ENCODE data around the gene C2CD2.
"Not testable (repeated sequence)": the region's sequence is repeated elsewhere in the genome, so short reads cannot be mapped to it uniquely, and the experiment has no call there.

The C2CD2 gene

GRCh38 chr21:41974752-41975053 lies 20.9 kb upstream of the C2CD2 start:
- no peak for DNase-seq

DNA sequence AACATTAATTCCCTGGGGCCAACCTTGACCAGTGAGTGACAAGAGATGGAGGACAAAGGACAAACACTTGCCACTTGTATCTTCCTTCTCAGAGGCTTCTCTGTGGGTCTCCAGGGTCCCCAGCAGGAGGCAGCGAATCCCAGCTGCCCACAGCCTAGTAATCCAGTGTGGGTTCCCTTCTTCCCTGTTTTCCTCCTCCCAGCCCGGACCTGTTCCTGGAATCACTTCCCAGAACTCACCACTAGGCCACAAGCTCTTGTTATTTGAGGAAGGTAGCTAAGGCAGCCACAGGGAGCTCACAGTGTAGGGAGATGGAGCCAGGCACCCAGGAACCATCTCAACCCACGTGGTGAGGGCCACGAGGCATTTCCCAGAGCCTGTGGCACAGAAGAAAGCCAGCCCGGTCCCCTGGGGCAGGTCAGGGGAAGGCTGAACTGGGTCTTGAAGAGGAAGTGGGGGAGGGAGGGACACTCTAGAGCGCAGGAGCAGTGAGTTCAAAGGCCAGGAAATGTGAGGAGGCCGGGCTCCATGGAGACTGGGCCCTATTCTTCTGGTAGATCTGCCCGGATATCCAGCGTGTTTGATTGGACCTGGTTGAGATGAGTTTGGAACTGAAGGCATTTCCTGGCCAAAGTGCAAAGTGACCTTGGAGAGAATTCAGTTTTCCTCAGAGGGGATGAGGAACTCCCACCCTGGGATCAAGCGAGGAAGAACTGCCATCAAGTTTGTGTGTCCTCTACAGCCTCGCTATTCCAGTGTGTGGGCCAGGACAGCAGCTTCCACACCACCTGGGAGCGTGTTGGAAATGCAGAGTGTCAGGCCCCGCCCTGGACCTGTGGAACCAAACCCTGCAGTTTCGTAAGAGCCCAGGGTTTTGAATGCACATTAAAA lies 20.3 kb upstream of the C2CD2 start:
- DNase-seq = no peak

- no peak for DNase-seq
Measured at GRCh38 chr21:41973427-41973831, 19.6 kb upstream of the C2CD2 start.

- DNase-seq = no peak
Measured at GRCh38 chr21:41972511-41973205, 18.8 kb upstream of the C2CD2 start.

- no peak for DNase-seq
Measured at GRCh38 chr21:41971891-41972290, 18.1 kb upstream of the C2CD2 start.

GRCh38 chr21:41970751-41971653 lies 17.2 kb upstream of the C2CD2 start:
- no peak for DNase-seq

DNA sequence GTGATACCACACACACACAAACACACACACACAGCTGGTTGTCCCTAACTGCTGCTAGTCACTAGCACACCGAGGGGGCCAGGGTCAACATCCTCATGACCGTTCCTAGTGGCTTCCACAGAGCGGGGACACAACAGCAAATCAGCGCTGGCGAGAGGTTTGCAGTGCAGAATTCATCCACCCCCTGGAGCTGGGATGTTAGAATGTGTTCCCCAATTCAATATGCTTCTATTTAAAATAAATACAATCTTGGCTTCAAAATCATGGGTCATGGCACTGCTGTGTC lies 16.2 kb upstream of the C2CD2 start:
- no peak for DNase-seq

DNA sequence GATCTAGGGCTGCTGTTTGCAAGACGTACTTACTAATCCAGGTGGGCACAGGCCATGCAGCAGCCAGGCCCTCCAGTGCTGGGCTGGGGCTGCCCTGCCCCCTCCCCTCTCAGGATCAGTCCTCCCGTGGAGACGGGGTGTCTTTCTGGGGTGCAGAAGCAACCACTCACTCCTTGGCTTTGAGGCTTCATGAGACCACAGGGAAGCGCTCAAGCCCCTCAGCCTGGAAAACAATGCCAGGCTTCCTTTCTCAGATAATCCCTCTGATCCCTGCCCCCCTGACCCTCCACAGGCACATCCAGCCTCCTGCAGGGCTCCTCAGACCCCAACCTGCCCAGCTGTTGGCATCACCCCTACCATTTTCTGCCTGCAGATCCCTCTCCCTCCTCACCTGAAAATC lies 13.9 kb upstream of the C2CD2 start:
- DNase-seq = no peak

- no peak for DNase-seq
Measured at GRCh38 chr21:41966872-41967621, 13.2 kb upstream of the C2CD2 start.

DNA sequence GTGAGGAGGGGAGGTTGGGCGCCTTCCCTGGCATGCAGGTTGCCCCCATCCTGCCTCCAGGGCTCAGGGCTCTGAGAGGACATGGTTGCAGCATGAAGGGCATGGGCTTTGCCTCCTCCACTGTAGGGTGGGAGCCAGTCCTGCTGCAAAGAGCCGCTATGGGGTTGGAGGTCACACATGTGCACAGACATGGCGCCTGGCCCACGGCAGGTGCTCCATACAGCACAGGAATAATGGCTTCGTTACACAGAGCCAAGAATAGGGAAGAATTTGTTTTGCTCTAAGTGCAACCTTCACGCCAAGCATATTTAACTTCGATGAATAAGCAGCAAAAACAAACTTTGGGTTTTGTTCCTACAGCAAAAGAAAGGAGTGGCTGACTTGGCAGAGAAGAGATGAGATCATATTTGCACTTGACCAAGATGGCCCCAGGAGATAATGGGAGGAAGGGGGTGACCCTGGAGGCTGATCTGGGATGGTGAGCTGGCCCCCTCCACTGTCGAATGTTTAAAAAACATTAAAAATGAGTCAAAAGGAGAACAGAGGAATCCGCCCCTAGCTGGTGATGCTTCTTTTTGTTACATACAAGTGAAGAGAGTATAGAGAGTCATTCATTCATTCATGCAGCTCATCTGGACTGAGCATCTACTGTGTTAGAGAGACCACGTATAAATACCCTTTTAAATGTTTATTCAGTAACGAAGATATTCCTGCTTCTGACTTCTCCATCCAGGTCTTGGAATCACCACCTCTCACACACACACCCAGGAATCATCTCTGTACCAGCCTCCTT lies 12.4 kb upstream of the C2CD2 start:
- no peak for DNase-seq

GRCh38 chr21:41965461-41966013 lies 11.7 kb upstream of the C2CD2 start:
- DNase-seq = no peak

DNA sequence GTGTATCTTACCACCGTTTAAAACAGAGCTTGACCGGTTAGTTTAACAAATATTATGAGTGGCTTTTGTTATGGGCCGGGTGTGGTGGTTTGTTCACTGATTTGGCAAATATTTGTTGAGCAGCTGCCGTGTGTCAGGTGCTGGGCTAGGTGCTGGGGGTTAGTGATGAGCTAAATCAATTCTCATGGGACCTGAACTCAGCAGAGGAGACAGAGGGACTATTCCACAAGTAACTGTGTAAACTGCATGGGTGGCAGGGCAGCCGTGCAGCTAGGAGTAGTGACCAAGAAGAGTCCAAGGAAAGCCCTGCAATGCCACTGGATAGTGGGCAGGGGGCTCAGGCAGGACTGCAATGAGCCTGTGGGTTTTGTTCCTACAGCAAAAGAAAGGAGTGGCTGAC lies 11.2 kb upstream of the C2CD2 start:
- DNase-seq = no peak

- no peak for DNase-seq
Measured at GRCh38 chr21:41964171-41964570, 10.4 kb upstream of the C2CD2 start.

DNA sequence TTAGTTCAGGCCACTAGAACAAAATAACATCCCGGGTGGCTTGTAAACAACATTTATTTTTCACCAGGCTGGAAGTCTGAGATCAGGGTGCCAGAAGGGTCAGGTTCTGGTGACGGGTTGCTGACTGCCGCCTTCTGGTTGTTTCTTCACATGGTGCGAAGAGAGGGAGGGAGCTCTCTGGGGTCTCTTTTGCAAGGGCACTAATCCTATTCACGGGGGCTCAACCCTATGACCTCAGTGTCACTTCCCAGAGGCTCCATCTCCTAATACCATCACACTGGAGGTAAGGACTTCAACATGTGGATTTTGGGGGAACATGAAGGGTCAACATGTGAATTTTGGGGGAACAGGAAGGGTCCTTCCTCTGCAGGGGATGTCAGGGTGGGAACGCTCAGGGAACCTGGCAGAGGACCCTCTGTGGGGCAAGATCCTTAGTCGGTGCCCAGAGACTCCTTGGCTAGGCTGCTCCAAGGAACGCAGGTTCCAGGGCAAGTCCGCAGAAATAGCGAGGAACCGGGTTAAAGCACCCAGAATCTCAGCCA lies 8.7 kb upstream of the C2CD2 start:
- no peak for DNase-seq

DNA sequence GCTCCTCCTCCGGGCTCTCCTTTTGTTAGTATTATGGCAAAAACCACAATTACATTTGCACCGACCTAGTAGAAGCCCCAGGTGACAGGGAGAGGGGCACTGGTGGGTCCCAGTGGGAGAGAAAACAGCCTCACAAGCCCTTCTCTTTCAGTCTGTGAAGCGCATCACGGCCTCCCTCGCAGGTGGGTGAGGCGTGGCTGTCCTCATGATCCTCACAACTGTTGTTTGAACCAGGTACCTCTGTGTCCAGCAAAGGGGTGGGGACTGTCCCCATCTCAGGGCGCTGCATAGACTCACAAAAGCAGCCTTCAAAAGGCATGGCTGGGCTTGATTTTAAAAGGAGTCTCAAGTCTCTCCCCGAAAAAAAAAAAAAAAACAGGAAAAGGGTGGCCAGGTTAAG lies 7.9 kb upstream of the C2CD2 start:
- DNase-seq = no peak

- no peak for DNase-seq
Measured at GRCh38 chr21:41961282-41961701, 7.5 kb upstream of the C2CD2 start.

DNA sequence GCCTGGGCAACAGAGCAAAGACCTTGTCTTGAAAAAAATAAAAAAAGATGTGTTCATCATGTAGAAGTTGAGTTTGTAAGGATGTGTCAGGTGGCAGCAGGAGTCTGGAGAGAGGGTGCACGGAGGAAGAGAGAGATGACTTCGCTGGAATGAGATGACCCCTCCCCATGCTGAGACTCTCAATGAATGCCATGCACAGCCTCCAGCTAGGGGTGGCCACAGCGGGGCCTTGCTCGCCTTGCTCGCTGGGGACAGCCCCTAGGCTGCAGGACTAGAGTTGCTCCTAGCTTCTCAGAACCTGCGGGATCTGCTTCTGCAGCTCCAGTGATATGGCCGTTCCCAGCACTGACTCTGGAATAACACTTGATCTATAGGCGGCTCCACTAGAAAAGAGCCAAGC lies 6.6 kb upstream of the C2CD2 start:
- DNase-seq = no peak

GRCh38 chr21:41959697-41960096 lies 5.9 kb upstream of the C2CD2 start:
- not testable (repeated sequence) for DNase-seq

- no peak for DNase-seq
Measured at GRCh38 chr21:41958886-41959563, 5.2 kb upstream of the C2CD2 start.

- peak; percentile 0 for DNase-seq
Measured at GRCh38 chr21:41957991-41958766, 4.4 kb upstream of the C2CD2 start.
